ENCODE results near the gene C2orf69. TPM values are rescaled to one million over a fixed set of nuclear protein-coding genes. Genes with fewer than 3 reads are reported as not detected.

C2orf69 gene
- total and polyA plus RNA-seq, 2 of the 8 experiments (the other 6 are each of a cell fraction or from before 2014, with no cell fraction given): 3.9 to 32.0 TPM

DNA sequence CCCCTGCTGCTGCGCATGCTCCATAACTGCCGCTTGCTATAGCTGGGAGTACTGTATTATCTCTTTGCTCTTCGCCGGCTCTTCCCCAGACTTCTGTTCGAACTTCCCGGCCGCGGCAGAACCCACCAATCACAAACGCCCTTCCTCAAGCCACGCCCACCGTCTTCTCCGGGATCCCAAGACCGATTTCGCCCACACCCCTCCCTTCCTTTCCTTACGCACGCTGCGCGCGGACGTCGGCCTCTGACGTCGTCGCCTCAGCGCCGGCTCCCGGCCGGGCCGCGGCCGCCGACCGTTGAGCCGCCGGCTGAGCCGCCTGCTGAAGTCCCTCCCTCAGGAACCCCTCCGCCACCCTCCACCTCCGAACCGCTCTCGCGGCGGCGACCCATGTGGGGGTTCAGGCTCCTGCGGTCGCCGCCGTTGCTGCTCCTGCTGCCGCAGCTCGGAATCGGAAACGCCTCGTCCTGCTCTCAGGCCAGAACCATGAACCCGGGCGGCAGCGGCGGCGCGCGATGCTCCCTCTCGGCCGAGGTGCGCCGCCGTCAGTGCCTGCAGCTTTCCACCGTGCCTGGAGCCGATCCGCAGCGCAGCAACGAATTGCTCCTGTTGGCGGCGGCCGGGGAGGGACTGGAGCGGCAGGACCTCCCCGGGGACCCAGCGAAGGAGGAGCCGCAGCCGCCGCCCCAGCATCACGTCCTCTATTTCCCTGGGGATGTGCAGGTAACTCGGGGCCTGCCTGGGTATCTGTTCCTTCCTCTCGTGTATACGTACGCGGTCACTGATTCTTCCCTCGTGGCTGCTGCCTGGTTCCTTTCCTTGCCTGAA is at the start of gene C2orf69 (continued):
- TF ChIP-seq SIN3A (conservative IDR thresholded peaks at IDR 0.05 in 1 of 2, IDR thresholded peaks at IDR 0.05 in 1 of 2; ENCODE audit: low read depth in 1 of 2, low read length in 2 of 2) (0 out of 4 replicates have a peak, but pooled peaks of 1 of the 2 experiments have one; percentile 35), CBX8 (IDR thresholded peaks at IDR 0.05; ENCODE audit: borderline replicate concordance, low read depth, low read length) (no peak), ASH2L (IDR thresholded peaks at IDR 0.05; ENCODE audit: low read length) (peak; percentile 99)

Measured in H1 (cell line).